Measurements from ENCODE around the gene P2RY6.

DNA sequence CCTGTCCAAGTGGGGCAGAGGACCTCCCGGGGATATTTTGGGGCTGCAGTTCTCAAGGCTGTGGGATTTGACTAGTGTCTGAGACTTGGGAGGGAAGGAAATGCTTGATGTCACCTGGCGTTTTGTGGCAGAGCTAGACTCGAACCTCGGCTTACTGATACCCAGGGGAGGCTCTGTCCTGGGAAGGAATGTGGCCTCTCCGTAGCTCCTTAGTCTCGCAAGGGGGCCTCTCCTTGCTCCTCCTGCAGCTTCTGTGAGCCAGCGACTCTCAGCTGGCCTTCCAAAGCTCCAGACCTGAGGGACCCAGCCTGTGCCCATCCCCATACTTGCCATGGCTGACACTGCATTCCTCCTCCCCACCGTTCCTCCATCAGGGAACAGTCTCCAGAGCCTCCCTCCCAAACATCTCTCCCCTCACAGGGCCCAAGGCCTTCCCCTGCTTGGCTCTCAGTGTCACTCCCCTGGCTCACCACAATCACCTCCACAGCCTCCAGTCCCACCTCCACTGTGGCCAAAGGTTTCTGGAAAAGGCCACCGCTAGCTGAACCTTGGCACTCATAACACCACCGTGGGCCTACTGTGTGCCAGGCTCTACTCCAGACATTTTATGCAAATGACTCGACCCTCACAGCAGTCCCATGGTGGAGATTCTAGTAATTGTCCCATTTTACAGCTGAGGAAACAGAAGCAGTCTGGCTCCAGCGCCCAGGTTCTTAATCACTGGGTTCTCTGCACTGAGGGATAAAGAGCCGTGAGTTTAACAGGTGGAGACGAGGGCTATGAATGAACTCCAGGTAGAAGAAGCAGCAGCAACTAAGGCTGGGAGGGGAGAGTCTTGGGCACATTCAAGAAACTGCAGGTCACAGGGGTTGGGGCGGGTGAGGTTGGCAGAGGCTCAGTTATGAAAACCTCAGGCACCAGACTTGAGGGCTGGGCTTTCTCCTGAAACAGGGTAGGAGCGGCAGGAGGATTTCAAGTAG lies 42.0 kb upstream of the P2RY6 start:
- TF ChIP-seq POLR2A (IDR thresholded peaks at IDR 0.05; ENCODE audit: control extremely low read depth in 1 of 2, low read depth in 2 of 2, low read length in 2 of 2) (no peak), HDAC6 (IDR thresholded peaks at IDR 0.05; ENCODE audit: low read depth, low read length) (no peak), ASH2L (IDR thresholded peaks at IDR 0.05; ENCODE audit: low read length) (no peak), TEAD4 (IDR thresholded peaks at IDR 0.05; ENCODE audit: low read depth, low read length) (no peak), POLR2AphosphoS5 (IDR thresholded peaks at IDR 0.05; ENCODE audit: low read depth, low read length) (no peak)
- TF ChIP-seq, protein P1, sequence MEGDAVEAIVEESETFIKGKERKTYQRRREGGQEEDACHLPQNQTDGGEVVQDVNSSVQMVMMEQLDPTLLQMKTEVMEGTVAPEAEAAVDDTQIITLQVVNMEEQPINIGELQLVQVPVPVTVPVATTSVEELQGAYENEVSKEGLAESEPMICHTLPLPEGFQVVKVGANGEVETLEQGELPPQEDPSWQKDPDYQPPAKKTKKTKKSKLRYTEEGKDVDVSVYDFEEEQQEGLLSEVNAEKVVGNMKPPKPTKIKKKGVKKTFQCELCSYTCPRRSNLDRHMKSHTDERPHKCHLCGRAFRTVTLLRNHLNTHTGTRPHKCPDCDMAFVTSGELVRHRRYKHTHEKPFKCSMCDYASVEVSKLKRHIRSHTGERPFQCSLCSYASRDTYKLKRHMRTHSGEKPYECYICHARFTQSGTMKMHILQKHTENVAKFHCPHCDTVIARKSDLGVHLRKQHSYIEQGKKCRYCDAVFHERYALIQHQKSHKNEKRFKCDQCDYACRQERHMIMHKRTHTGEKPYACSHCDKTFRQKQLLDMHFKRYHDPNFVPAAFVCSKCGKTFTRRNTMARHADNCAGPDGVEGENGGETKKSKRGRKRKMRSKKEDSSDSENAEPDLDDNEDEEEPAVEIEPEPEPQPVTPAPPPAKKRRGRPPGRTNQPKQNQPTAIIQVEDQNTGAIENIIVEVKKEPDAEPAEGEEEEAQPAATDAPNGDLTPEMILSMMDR (IDR thresholded peaks at IDR 0.05; ENCODE audit: control extremely low read depth in 1 of 3, insufficient read depth in 1 of 3, low read depth in 1 of 3, low read length in 3 of 3), result no peak

Data from H1 (cell line).